Liver (tissue), 3 donors: ENCODE measurements around the gene KDM6A.
"Not testable (repeated sequence)": the region's sequence is repeated elsewhere in the genome, so short reads cannot be mapped to it uniquely, and the experiment has no call there.

ENCODE experiments used
- FOXA1 ChIP-seq: IDR thresholded peaks from 2 replicates; pipeline ENCODE4 v1.6.1; 2016; ENCODE audit warnings: antibody characterized with exemption
- RAD21 ChIP-seq, 2 donors: IDR thresholded peaks; 2 replicates each; pipeline ENCODE4 v1.6.1; 2016; ENCODE audit warnings: antibody characterized with exemption in 2 of 2, mild to moderate bottlenecking in 2 of 2
- SP1 ChIP-seq: IDR thresholded peaks from 2 replicates; pipeline ENCODE4 v1.6.1; 2018; ENCODE audit warnings: antibody characterized with exemption, mild to moderate bottlenecking
- TF ChIP-seq, protein P1 (sequence below): fragments of 150-350 bp; IDR thresholded peaks from 2 replicates; pipeline ENCODE4 v1.5.1; 2017; ENCODE audit warnings: improper control_type of control experiment, low read depth, low read length; ENCODE audit not compliant: missing input control
- donor health status: healthy.
- donor health status: healthy.

- TF ChIP-seq, protein P1, sequence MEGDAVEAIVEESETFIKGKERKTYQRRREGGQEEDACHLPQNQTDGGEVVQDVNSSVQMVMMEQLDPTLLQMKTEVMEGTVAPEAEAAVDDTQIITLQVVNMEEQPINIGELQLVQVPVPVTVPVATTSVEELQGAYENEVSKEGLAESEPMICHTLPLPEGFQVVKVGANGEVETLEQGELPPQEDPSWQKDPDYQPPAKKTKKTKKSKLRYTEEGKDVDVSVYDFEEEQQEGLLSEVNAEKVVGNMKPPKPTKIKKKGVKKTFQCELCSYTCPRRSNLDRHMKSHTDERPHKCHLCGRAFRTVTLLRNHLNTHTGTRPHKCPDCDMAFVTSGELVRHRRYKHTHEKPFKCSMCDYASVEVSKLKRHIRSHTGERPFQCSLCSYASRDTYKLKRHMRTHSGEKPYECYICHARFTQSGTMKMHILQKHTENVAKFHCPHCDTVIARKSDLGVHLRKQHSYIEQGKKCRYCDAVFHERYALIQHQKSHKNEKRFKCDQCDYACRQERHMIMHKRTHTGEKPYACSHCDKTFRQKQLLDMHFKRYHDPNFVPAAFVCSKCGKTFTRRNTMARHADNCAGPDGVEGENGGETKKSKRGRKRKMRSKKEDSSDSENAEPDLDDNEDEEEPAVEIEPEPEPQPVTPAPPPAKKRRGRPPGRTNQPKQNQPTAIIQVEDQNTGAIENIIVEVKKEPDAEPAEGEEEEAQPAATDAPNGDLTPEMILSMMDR = not testable (repeated sequence)
- TF ChIP-seq RAD21 (IDR thresholded peaks at IDR 0.05); FOXA1; SP1: not testable (repeated sequence)
These were observed 167.1 kb downstream of the KDM6A start for GRCh38 chrX:45040137-45040536.
